Measurements from ENCODE around the gene ABCC8.

Gene ABCC8

DNA sequence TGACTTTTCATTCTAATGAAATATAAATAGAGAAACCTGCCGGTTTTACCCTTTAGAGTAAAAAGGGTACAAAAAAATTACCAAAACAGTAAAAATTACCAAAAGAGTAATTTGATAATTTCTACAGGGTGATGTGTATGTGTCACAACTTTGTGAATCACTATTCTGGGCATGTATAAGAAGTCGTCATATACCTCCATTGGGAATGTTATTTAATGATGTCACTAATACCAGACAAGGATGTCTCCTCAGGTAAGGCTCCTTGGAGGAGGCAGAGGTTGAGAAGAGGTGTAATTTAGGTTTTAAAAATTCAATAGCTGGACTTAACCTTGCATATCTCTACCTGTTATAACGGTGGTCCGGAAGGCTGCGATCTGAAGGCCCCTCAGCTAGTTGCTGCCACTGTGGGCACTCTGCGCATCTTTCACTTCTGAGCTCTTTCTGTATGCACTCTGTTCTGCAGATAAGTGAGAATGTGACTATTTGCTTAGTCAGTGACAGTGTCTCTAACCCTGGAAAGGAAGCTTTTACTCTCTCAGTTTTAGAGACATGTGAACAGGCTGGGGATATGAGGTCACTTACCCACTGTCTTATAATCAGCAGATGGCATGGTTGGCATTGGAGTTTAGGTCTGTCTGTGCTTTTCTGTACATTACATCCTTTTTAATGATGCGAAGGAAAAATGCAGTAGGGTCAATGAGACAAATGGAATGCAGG, 126.0 kb downstream of the ABCC8 start:
- TF ChIP-seq POU2F2 (IDR thresholded peaks at IDR 0.05; ENCODE audit: low read depth, low read length) (no peak), POLR2A (IDR thresholded peaks at IDR 0.05; ENCODE audit: low read depth, low read length) (no peak), SPI1 (IDR thresholded peaks at IDR 0.05; ENCODE audit: low read depth, low read length) (no peak), POLR2AphosphoS5 (IDR thresholded peaks at IDR 0.05; ENCODE audit: low read depth, low read length) (no peak), PAX5 (IDR thresholded peaks at IDR 0.05; ENCODE audit: insufficient read depth, low read length, severe bottlenecking) (no peak), TAF1 (IDR thresholded peaks at IDR 0.05; ENCODE audit: low read depth, low read length) (no peak)
- no peak for DNase-seq (ENCODE audit: insufficient read length, low spot score)
- no peak for FAIRE-seq

DNA sequence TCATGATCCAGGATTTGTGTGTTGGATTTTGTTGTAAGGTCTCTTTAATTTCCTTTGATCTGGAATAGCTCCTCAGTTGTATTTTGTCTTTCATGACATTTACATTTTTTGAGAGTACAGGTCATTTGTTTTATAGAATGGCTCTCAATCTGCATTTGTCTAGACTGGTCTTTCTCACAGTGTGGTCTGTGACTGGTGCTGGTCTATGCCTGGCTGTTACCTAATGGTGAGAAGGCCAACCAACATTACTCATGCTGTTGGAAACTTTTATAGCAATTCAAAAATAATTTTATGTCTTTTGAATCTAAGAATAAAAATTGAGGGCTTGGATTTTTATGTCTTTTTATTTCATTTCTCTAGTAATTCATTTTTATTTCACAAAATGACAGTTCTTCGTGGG, 129.0 kb downstream of the ABCC8 start:
- TF ChIP-seq SPI1 (IDR thresholded peaks at IDR 0.05; ENCODE audit: low read depth, low read length) (no peak), PAX5 (IDR thresholded peaks at IDR 0.05; ENCODE audit: insufficient read depth, low read length, severe bottlenecking) (no peak), POLR2A (IDR thresholded peaks at IDR 0.05; ENCODE audit: low read depth, low read length) (no peak), POU2F2 (IDR thresholded peaks at IDR 0.05; ENCODE audit: low read depth, low read length) (no peak), POLR2AphosphoS5 (IDR thresholded peaks at IDR 0.05; ENCODE audit: low read depth, low read length) (no peak), TAF1 (IDR thresholded peaks at IDR 0.05; ENCODE audit: low read depth, low read length) (no peak)
- DNase-seq (ENCODE audit: insufficient read length, low spot score) (no peak), FAIRE-seq (no peak)

DNA sequence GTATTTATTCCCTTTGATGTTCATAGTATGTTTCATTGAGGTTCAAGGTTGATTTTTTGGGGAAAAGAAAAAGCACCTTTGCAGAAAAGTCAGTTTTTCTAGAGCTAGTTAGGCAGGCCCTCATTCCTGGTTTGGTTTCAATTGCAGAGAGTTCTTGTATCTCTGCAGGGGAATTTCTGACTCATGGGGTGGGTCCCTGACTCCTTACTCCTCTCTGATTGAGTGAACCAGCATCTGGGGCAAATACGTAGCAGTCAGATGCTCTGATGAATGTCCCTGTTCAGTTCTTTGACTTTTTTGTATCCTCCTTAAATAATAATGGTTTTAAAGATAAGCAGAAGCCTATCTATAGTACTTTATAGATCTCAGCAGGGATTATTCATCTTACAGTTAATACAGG, 132.7 kb downstream of the ABCC8 start:
- TF ChIP-seq PAX5 (IDR thresholded peaks at IDR 0.05; ENCODE audit: insufficient read depth, low read length, severe bottlenecking) (no peak), TAF1 (IDR thresholded peaks at IDR 0.05; ENCODE audit: low read depth, low read length) (no peak), SPI1 (IDR thresholded peaks at IDR 0.05; ENCODE audit: low read depth, low read length) (no peak), POLR2A (IDR thresholded peaks at IDR 0.05; ENCODE audit: low read depth, low read length) (no peak), POU2F2 (IDR thresholded peaks at IDR 0.05; ENCODE audit: low read depth, low read length) (no peak), POLR2AphosphoS5 (IDR thresholded peaks at IDR 0.05; ENCODE audit: low read depth, low read length) (no peak)
- no peak for FAIRE-seq
- DNase-seq (ENCODE audit: insufficient read length, low spot score) = no peak

DNA sequence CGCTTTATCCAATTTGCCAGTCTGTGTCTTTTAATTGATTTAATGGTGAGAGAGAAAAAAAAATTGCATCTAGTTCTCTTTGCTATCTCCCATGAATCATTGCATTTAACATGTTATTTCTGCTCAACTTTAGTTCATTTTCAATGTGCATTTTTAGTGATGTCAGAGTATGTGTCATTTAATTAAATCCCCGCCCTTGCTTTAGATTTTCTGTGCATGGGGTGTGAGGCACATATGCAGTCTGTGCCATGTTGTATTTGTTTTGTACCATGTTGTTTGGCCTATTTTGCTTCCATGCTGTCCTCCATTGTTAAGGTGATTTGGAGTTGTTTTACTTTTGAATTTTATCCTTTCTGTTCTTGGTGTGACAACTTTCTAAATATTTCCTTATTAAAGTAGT, 133.4 kb downstream of the ABCC8 start:
- TF ChIP-seq PAX5 (IDR thresholded peaks at IDR 0.05; ENCODE audit: insufficient read depth, low read length, severe bottlenecking) (no peak), POU2F2 (IDR thresholded peaks at IDR 0.05; ENCODE audit: low read depth, low read length) (no peak), POLR2A (IDR thresholded peaks at IDR 0.05; ENCODE audit: low read depth, low read length) (no peak), TAF1 (IDR thresholded peaks at IDR 0.05; ENCODE audit: low read depth, low read length) (no peak), SPI1 (IDR thresholded peaks at IDR 0.05; ENCODE audit: low read depth, low read length) (no peak), POLR2AphosphoS5 (IDR thresholded peaks at IDR 0.05; ENCODE audit: low read depth, low read length) (no peak)
- no peak for FAIRE-seq
- no peak for DNase-seq (ENCODE audit: insufficient read length, low spot score)
